ENCODE measurements around the gene OMP. TPM values are rescaled to one million over a fixed set of nuclear protein-coding genes. Genes with fewer than 3 reads are reported as not detected.
"Not testable (repeated sequence)": the region's sequence is repeated elsewhere in the genome, so short reads cannot be mapped to it uniquely, and the experiment has no call there.

OMP gene
- total RNA-seq, 3 donors from 2014 or later, result not detected

GRCh38 chr11:77094841-77095365 is 7.7 kb upstream of the OMP start:
- intact Hi-C loops (cut with DNase I; ENCODE audit: low total_unique reads), result no loop called here
- no peaks in the 10 kb centered on the region for H3K4me1 ChIP-seq
- no peak for TF ChIP-seq POLR2A (IDR thresholded peaks at IDR 0.05)
- TF ChIP-seq POLR2AphosphoS5 (IDR thresholded peaks at IDR 0.05), result no peak
- TF ChIP-seq CTCF (IDR thresholded peaks at IDR 0.05), result no peak
- H3K4me3 ChIP-seq, result no peak overlapping the region
- no peaks in the 10 kb centered on the region for H3K36me3 ChIP-seq
- no peaks in the 10 kb centered on the region for H3K9me3 ChIP-seq
- no peak for DNase-seq (ENCODE audit: low spot score in 2 of 2)
- no peaks in the 10 kb centered on the region for H3K27me3 ChIP-seq
- no peak overlapping the region for H3K27ac ChIP-seq

GRCh38 chr11:77095551-77096490 is 6.8 kb upstream of the OMP start:
- DNase-seq (ENCODE audit: low spot score in 2 of 2), result no peak
- TF ChIP-seq CTCF (IDR thresholded peaks at IDR 0.05), result no peak
- no peak for TF ChIP-seq POLR2A (IDR thresholded peaks at IDR 0.05)
- no peaks in the 10 kb centered on the region for H3K4me1 ChIP-seq
- H3K36me3 ChIP-seq, result no peaks in the 10 kb centered on the region
- no peak overlapping the region for H3K4me3 ChIP-seq
- H3K27me3 ChIP-seq, result no peaks in the 10 kb centered on the region
- no peak overlapping the region for H3K27ac ChIP-seq
- H3K9me3 ChIP-seq, result no peaks in the 10 kb centered on the region
- intact Hi-C loops (cut with DNase I; ENCODE audit: low total_unique reads), result no loop called here

GRCh38 chr11:77096591-77097019 is 6.0 kb upstream of the OMP start:
- Histone ChIP-seq H3K27ac (no peak overlapping the region), H3K4me1 (no peaks in the 10 kb centered on the region), H3K4me3 (no peak overlapping the region), H3K36me3 (no peaks in the 10 kb centered on the region), H3K27me3 (no peaks in the 10 kb centered on the region), H3K9me3 (no peaks in the 10 kb centered on the region)
- TF ChIP-seq POLR2AphosphoS5 (IDR thresholded peaks at IDR 0.05), result no peak
- no peak for TF ChIP-seq POLR2A (IDR thresholded peaks at IDR 0.05)
- no peak for DNase-seq (ENCODE audit: low spot score in 2 of 2)
- intact Hi-C loops (cut with DNase I; ENCODE audit: low total_unique reads), result no loop called here

- H3K36me3 ChIP-seq; intact Hi-C loops (cut with DNase I; ENCODE audit: low total_unique reads); DNase-seq (ENCODE audit: low spot score in 2 of 2); H3K9me3 ChIP-seq; H3K27ac ChIP-seq; H3K27me3 ChIP-seq; H3K4me3 ChIP-seq; H3K4me1 ChIP-seq: not testable (repeated sequence)
Observed at GRCh38 chr11:77097180-77097579, 5.5 kb upstream of the OMP start.

- intact Hi-C loops (cut with DNase I; ENCODE audit: low total_unique reads), result no loop called here
- Histone ChIP-seq H3K27me3 (no peaks in the 10 kb centered on the region), H3K9me3 (no peaks in the 10 kb centered on the region), H3K27ac (no peak overlapping the region), H3K4me1 (no peaks in the 10 kb centered on the region), H3K4me3 (no peak overlapping the region), H3K36me3 (no peaks in the 10 kb centered on the region)
- TF ChIP-seq POLR2AphosphoS5 (IDR thresholded peaks at IDR 0.05) (no peak), CTCF (IDR thresholded peaks at IDR 0.05) (no peak), POLR2A (IDR thresholded peaks at IDR 0.05) (no peak)
- DNase-seq (ENCODE audit: low spot score in 2 of 2), result no peak
Observed at GRCh38 chr11:77100166-77101042, 2.2 kb upstream of the OMP start.
